IMR-90 (cell line): ENCODE results near the gene CCDC90B. TPM values are rescaled to one million over a fixed set of nuclear protein-coding genes. Genes with fewer than 3 reads are reported as not detected.

Experiments used
- ATAC-seq: fragments of 200-7000 bp; cut with Tn5 transposase; 2 replicates; pipeline ENCODE4 v1.9.1; 2020; ENCODE audit warnings: low read depth, mild to moderate bottlenecking, moderate library complexity
- BruUV-seq: library from RNA; stranded (reverse); fragments of 400-500 nt; replicated peaks from 2 replicates; lab custom pipeline; 2021; lab: Mats Ljungman, UMichigan
- CTCF ChIA-PET: fragments of 300-600 bp; formaldehyde crosslinking; extraction: SDS; loops from one replicate; lab custom pipeline; 2021; ENCODE audit warnings: antibody characterized with exemption; lab: Yijun Ruan, JAX
- POLR2A ChIA-PET: fragments of 300-600 bp; sonication (Branson Sonifier 250); formaldehyde crosslinking; loops from one replicate; lab custom pipeline; 2022; ENCODE audit warnings: antibody characterized with exemption; ENCODE audit not compliant: unreplicated experiment; lab: Charles Lee
- DNase-seq: peaks from one replicate; pipeline ENCODE4 v3.0.0; 2013
- H2AFZ ChIP-seq: replicated peaks from 2 replicates; pipeline ENCODE3; 2013; ENCODE audit warnings: low read length, mild to moderate bottlenecking; ENCODE audit not compliant: poor library complexity
- H2AK5ac ChIP-seq: 2 replicates; pipeline ENCODE4 v1.6.1; 2013; ENCODE audit warnings: low read depth, low read length, inconsistent platforms
- H2AK9ac ChIP-seq: replicated peaks from 2 replicates; pipeline ENCODE3; 2013; ENCODE audit warnings: mild to moderate bottlenecking, low read depth, low read length, moderate library complexity; ENCODE audit not compliant: poor library complexity
- H2BK120ac ChIP-seq: 2 replicates; pipeline ENCODE4 v1.6.1; 2013; ENCODE audit warnings: low read depth, low read length, inconsistent platforms
- H2BK15ac ChIP-seq: 3 replicates; pipeline ENCODE4 v1.6.1; 2013; ENCODE audit warnings: low read depth, low read length, inconsistent platforms
- H2BK20ac ChIP-seq: 2 replicates; pipeline ENCODE4 v1.6.1; 2013; ENCODE audit warnings: low read depth, mild to moderate bottlenecking, inconsistent platforms, low read length, moderate library complexity
- H2BK5ac ChIP-seq: 2 replicates; pipeline ENCODE4 v1.6.1; 2013; ENCODE audit warnings: mild to moderate bottlenecking, low read depth, low read length, inconsistent platforms; ENCODE audit not compliant: poor library complexity, severe bottlenecking
- H3K14ac ChIP-seq: replicated peaks from 2 replicates; pipeline ENCODE4 v1.6.1; 2013; ENCODE audit warnings: low read depth, low read length, inconsistent platforms
- H3K18ac ChIP-seq: 2 replicates; pipeline ENCODE4 v1.6.1; 2013; ENCODE audit warnings: low read depth, low read length, control low read depth
- H3K23ac ChIP-seq: 2 replicates; pipeline ENCODE4 v1.6.1; 2013; ENCODE audit warnings: low read depth, low read length, inconsistent platforms
- H3K27ac ChIP-seq: 2 replicates; pipeline ENCODE4 v1.5.1; 2013; ENCODE audit warnings: mild to moderate bottlenecking, control low read depth, low read length; ENCODE audit not compliant: insufficient read depth
- H3K27me3 ChIP-seq: 2 replicates; pipeline ENCODE4 v1.6.1; 2013; ENCODE audit warnings: low read length; ENCODE audit not compliant: control insufficient read depth, insufficient read depth
- H3K36me3 ChIP-seq: 2 replicates; pipeline ENCODE4 v1.6.1; 2013; ENCODE audit warnings: low read length, mixed read lengths; ENCODE audit not compliant: control insufficient read depth, insufficient read depth
- H3K4ac ChIP-seq: 2 replicates; pipeline ENCODE4 v1.6.1; 2013; ENCODE audit warnings: low read depth, low read length, inconsistent platforms
- H3K4me1 ChIP-seq: 2 replicates; pipeline ENCODE4 v1.6.1; 2013; ENCODE audit warnings: low read length, mixed read lengths; ENCODE audit not compliant: control insufficient read depth, insufficient read depth
- H3K4me2 ChIP-seq: 2 replicates; pipeline ENCODE4 v1.6.1; 2013; ENCODE audit warnings: low read depth, mild to moderate bottlenecking, control low read depth, low read length, moderate library complexity
- H3K4me3 ChIP-seq: 2 replicates; pipeline ENCODE4 v1.5.1; 2013; ENCODE audit warnings: low read depth, mild to moderate bottlenecking, control low read depth, low read length, moderate library complexity; ENCODE audit not compliant: insufficient read depth
- H3K56ac ChIP-seq: 2 replicates; pipeline ENCODE4 v1.6.1; 2013; ENCODE audit warnings: low read length, inconsistent platforms; ENCODE audit not compliant: insufficient read depth; ENCODE audit errors: extremely low read depth
- H3K79me1 ChIP-seq, 2 experiments: 2 replicates each; pipeline ENCODE4 v1.6.1; 2013; ENCODE audit warnings: low read length in 2 of 2, inconsistent platforms in 1 of 2, low read depth in 1 of 2
- H3K9ac ChIP-seq: 2 replicates; pipeline ENCODE4 v1.6.1; 2013; ENCODE audit warnings: low read depth, low read length, control low read depth
- H3K9me1 ChIP-seq: 2 replicates; pipeline ENCODE4 v1.6.1; 2013; ENCODE audit warnings: low read length, inconsistent platforms; ENCODE audit not compliant: insufficient read depth
- H3K9me3 ChIP-seq: 2 replicates; pipeline ENCODE4 v1.6.1; 2013; ENCODE audit warnings: low read length; ENCODE audit not compliant: control insufficient read depth, insufficient read depth
- H4K20me1 ChIP-seq: 2 replicates; pipeline ENCODE4 v1.6.1; 2013; ENCODE audit warnings: low read length, inconsistent platforms; ENCODE audit not compliant: insufficient read depth
- H4K5ac ChIP-seq: 2 replicates; pipeline ENCODE4 v1.6.1; 2013; ENCODE audit warnings: mild to moderate bottlenecking, low read depth, low read length, control low read depth
- H4K8ac ChIP-seq, 2 experiments: 2 replicates each; pipeline ENCODE4 v1.6.1; 2013; ENCODE audit warnings: low read depth in 2 of 2, low read length in 2 of 2, control low read depth in 1 of 2, inconsistent platforms in 1 of 2
- H4K91ac ChIP-seq: 2 replicates; pipeline ENCODE4 v1.6.1; 2013; ENCODE audit warnings: low read depth, low read length, inconsistent platforms; ENCODE audit not compliant: insufficient read depth
- BHLHE40 ChIP-seq: fragments of 150-350 bp; IDR thresholded peaks from 2 replicates; pipeline ENCODE4 v1.6.1; 2016; ENCODE audit warnings: mild to moderate bottlenecking, low read depth, low read length
- CEBPB ChIP-seq: IDR thresholded peaks from 2 replicates; pipeline ENCODE4 v1.6.1; 2012; ENCODE audit warnings: low read depth, low read length, improper control_type of control experiment
- CHD1 ChIP-seq: IDR thresholded peaks from 2 replicates; pipeline ENCODE4 v1.6.1; 2012; ENCODE audit warnings: low read depth, low read length, improper control_type of control experiment
- ELK1 ChIP-seq: fragments of 150-350 bp; IDR thresholded peaks from 2 replicates; pipeline ENCODE4 v1.6.1; 2016; ENCODE audit warnings: low read depth, mild to moderate bottlenecking, low read length, moderate library complexity, borderline replicate concordance
- FOS ChIP-seq: fragments of 150-350 bp; IDR thresholded peaks from 2 replicates; pipeline ENCODE4 v1.6.1; 2016; ENCODE audit warnings: low read depth, low read length
- MAFK ChIP-seq: IDR thresholded peaks from 2 replicates; pipeline ENCODE4 v1.6.1; 2012; ENCODE audit warnings: low read depth, low read length, improper control_type of control experiment
- MAZ ChIP-seq: IDR thresholded peaks from 2 replicates; pipeline ENCODE4 v1.6.1; 2012; ENCODE audit warnings: low read depth, mild to moderate bottlenecking, low read length, improper control_type of control experiment, moderate library complexity, borderline replicate concordance
- MXI1 ChIP-seq: IDR thresholded peaks from 2 replicates; pipeline ENCODE4 v1.6.1; 2012; ENCODE audit warnings: low read depth, mild to moderate bottlenecking, low read length, moderate library complexity, borderline replicate concordance
- NFE2L2 ChIP-seq: fragments of 150-350 bp; IDR thresholded peaks from 2 replicates; pipeline ENCODE4 v1.6.1; 2016; ENCODE audit warnings: low read depth, mild to moderate bottlenecking, low read length
- POLR2A ChIP-seq: IDR thresholded peaks from 2 replicates; pipeline ENCODE4 v1.6.1; 2012; ENCODE audit warnings: mild to moderate bottlenecking, low read depth, low read length
- RAD21 ChIP-seq: IDR thresholded peaks from 2 replicates; pipeline ENCODE4 v1.6.1; 2012; ENCODE audit warnings: low read length, improper control_type of control experiment
- RCOR1 ChIP-seq: IDR thresholded peaks from 2 replicates; pipeline ENCODE4 v1.6.1; 2012; ENCODE audit warnings: mild to moderate bottlenecking, low read length, improper control_type of control experiment; ENCODE audit not compliant: insufficient replicate concordance
- RFX5 ChIP-seq: IDR thresholded peaks from 2 replicates; pipeline ENCODE4 v1.8.0; 2012; ENCODE audit warnings: low read depth, mild to moderate bottlenecking, low read length, moderate library complexity
- SMC3 ChIP-seq: fragments of 150-350 bp; IDR thresholded peaks from 2 replicates; pipeline ENCODE4 v1.6.1; 2016; ENCODE audit warnings: low read depth, mild to moderate bottlenecking, antibody characterized with exemption, low read length, moderate library complexity
- USF2 ChIP-seq: fragments of 150-350 bp; IDR thresholded peaks from 2 replicates; pipeline ENCODE4 v1.6.1; 2017; ENCODE audit warnings: mild to moderate bottlenecking, antibody characterized with exemption, low read length, low read depth
- WGBS, 2 experiments: methylation state at CpG; one replicate each; pipeline versions ENCODE4 v1.1.5 to v1.1.7; 2013; ENCODE audit warnings: missing lambda C conversion rate in 2 of 2; ENCODE audit not compliant: insufficient read length in 1 of 2; ENCODE audit errors: extremely low coverage in 2 of 2; 5-methylcytosine and 5-hydroxymethylcytosine counted together
- dilution Hi-C: fragments of 300-500 bp; cut with HindIII; formaldehyde crosslinking; loops from one replicate; pipeline ENCODE4 v1.14.3; 2018; ENCODE audit warnings: low sequenced_read_pairs; ENCODE audit not compliant: unreplicated experiment
- in situ Hi-C: fragments of 300-500 bp; cut with MboI; formaldehyde crosslinking; loops from 3 replicates; pipeline ENCODE4 v1.14.3; 2019; ENCODE audit warnings: low sequenced_read_pairs, inconsistent platforms, mixed read lengths
- intact Hi-C: fragments of 100-400 bp; cut with micrococcal nuclease; formaldehyde crosslinking; loops from 2 replicates; pipeline ENCODE4 v1.10.0; 2022
- polyA plus RNA-seq, 3 experiments: library from polyadenylated mRNA; depleted of rRNA; stranded (reverse); fragments of >200 nt; gene quantifications; 2 replicates each; pipeline ENCODE4 v1.2.3, GENCODE V29; 2012; ENCODE audit warnings: low replicate concordance in 1 of 3
- total RNA-seq: library from RNA; depleted of rRNA; stranded (reverse); fragments of >200 nt; gene quantifications from 2 replicates; pipeline ENCODE4 v1.2.3, GENCODE V29; 2012
- TF ChIP-seq, protein P1 (sequence below): conservative IDR thresholded peaks from 2 replicates; pipeline ENCODE4 v1.5.1; 2012; ENCODE audit warnings: mild to moderate bottlenecking, low read depth, low read length, improper control_type of control experiment

CCDC90B gene
- total and polyA plus RNA-seq, 2 of the 4 experiments (the other 2 are of a cell fraction) = 35.8 to 43.7 TPM

GRCh38 chr11:83302151-83302550 lies 16.0 kb upstream of the CCDC90B start:
- Histone ChIP-seq H3K4me3 (no peak overlapping the region), H3K27ac (no peak overlapping the region), H2AK5ac (no peak overlapping the region), H3K9me1 (0 out of 2 replicates have a peak, but pooled peaks cover 3% of the 10 kb centered on the region), H2AK9ac (no peak overlapping the region), H4K8ac (no peak overlapping the region), H2BK5ac (no peak overlapping the region), H2BK120ac (no peak overlapping the region), H4K20me1 (no peaks in the 10 kb centered on the region), H3K14ac (no peak overlapping the region), H3K36me3 (no peaks in the 10 kb centered on the region), H3K18ac (no peak overlapping the region), H3K4me1 (no peaks in the 10 kb centered on the region), H3K4me2 (no peak overlapping the region), H3K79me1 (no peaks in the 10 kb centered on the region), H2BK15ac (no peak overlapping the region), H3K56ac (no peak overlapping the region), H3K9ac (no peak overlapping the region), H4K91ac (no peak overlapping the region), H3K9me3 (no peaks in the 10 kb centered on the region), H3K27me3 (peaks cover 18% of the 10 kb centered on the region), H4K5ac (no peak overlapping the region), H2BK20ac (no peak overlapping the region), H2AFZ (no peak overlapping the region), H3K23ac (no peak overlapping the region), H3K4ac (no peak overlapping the region)
- TF ChIP-seq CEBPB (no peak), MAZ (no peak), USF2 (no peak), MXI1 (no peak), ELK1 (no peak), CHD1 (no peak), RAD21 (no peak), RCOR1 (no peak), NFE2L2 (no peak), FOS (no peak), SMC3 (no peak), MAFK (no peak), BHLHE40 (no peak), RFX5 (no peak), POLR2A (no peak)
- TF ChIP-seq, protein P1, sequence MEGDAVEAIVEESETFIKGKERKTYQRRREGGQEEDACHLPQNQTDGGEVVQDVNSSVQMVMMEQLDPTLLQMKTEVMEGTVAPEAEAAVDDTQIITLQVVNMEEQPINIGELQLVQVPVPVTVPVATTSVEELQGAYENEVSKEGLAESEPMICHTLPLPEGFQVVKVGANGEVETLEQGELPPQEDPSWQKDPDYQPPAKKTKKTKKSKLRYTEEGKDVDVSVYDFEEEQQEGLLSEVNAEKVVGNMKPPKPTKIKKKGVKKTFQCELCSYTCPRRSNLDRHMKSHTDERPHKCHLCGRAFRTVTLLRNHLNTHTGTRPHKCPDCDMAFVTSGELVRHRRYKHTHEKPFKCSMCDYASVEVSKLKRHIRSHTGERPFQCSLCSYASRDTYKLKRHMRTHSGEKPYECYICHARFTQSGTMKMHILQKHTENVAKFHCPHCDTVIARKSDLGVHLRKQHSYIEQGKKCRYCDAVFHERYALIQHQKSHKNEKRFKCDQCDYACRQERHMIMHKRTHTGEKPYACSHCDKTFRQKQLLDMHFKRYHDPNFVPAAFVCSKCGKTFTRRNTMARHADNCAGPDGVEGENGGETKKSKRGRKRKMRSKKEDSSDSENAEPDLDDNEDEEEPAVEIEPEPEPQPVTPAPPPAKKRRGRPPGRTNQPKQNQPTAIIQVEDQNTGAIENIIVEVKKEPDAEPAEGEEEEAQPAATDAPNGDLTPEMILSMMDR = no peak
- dilution Hi-C loops = no loop called here
- intact Hi-C loops = no loop called here
- ATAC-seq (no peak), DNase-seq (no peak)
- BruUV-seq = no TSS peak
- WGBS, 2 experiments = 100% methylated on average over 1 of the region's 3 CpGs; no CpG with 5 or more reads in 1 of the 2 experiments
- in situ Hi-C loops = no loop called here
- ChIA-PET CTCF (interaction anchor here (1.6 kb wide), 1 partner anchor 9 kb away, joined by 8 read pairs; no protein-coding TSS in a partner anchor), POLR2A (no interaction called here)
